CD4-positive, alpha-beta T cell treated with Interferon gamma for 1 hour (primary cell): ENCODE results near the gene MRPL18.
"Not testable (repeated sequence)": the region's sequence is repeated elsewhere in the genome, so short reads cannot be mapped to it uniquely, and the experiment has no call there.

Experiments used
- DNase-seq: peaks from one replicate; pipeline ENCODE4 v3.0.0-alpha.2; 2020

MRPL18 gene

GRCh38 chr6:159790149-159790955 lies at the start of gene MRPL18:
Gene MRPL18, plus strand, starts transcription at chr6:159790467. Its CDS starts 121 bp downstream, at chr6:159790588.
- DNase-seq: peak; percentile 90

- no peak for DNase-seq
These were observed 48.1 kb upstream of the MRPL18 start for GRCh38 chr6:159742165-159742564.

GRCh38 chr6:159745081-159745480 lies 45.2 kb upstream of the MRPL18 start:
- no peak for DNase-seq

- no peak for DNase-seq
These were observed 43.5 kb upstream of the MRPL18 start for GRCh38 chr6:159746759-159747158.

- DNase-seq: not testable (repeated sequence)
These were observed 42.1 kb upstream of the MRPL18 start for GRCh38 chr6:159748127-159748526.

GRCh38 chr6:159751448-159751847 lies 38.8 kb upstream of the MRPL18 start:
- no peak for DNase-seq

GRCh38 chr6:159753081-159753872 lies 37.0 kb upstream of the MRPL18 start:
- DNase-seq: no peak

GRCh38 chr6:159754401-159754800 lies 35.9 kb upstream of the MRPL18 start:
- no peak for DNase-seq

GRCh38 chr6:159754959-159755914 lies 35.0 kb upstream of the MRPL18 start:
- no peak for DNase-seq

GRCh38 chr6:159756508-159756907 lies 33.8 kb upstream of the MRPL18 start:
- no peak for DNase-seq

- no peak for DNase-seq
These were observed 32.0 kb upstream of the MRPL18 start for GRCh38 chr6:159758031-159759001.

GRCh38 chr6:159759645-159760044 lies 30.6 kb upstream of the MRPL18 start:
- DNase-seq: no peak

- DNase-seq: no peak
These were observed 29.6 kb upstream of the MRPL18 start for GRCh38 chr6:159760602-159761057.

GRCh38 chr6:159761129-159761872 lies 29.0 kb upstream of the MRPL18 start:
- DNase-seq: no peak

- peak; percentile 94 for DNase-seq
These were observed 28.2 kb upstream of the MRPL18 start, which contains the start of gene ACAT2 for GRCh38 chr6:159761873-159762680. Gene ACAT2, plus strand, starts transcription at chr6:159762045. Its CDS starts 43 bp downstream, at chr6:159762088.

GRCh38 chr6:159762681-159763293 lies 27.5 kb upstream of the MRPL18 start:
- peak; percentile 50 for DNase-seq

- DNase-seq: no peak
These were observed 23.4 kb upstream of the MRPL18 start for GRCh38 chr6:159766906-159767305.

- DNase-seq: no peak
These were observed 20.8 kb upstream of the MRPL18 start for GRCh38 chr6:159769470-159769869.

GRCh38 chr6:159772196-159772595 lies 18.1 kb upstream of the MRPL18 start:
- no peak for DNase-seq
